Heart right ventricle (tissue), 16 donors: Measurements from ENCODE around the gene NTRK2. TPM values are rescaled to one million over a fixed set of nuclear protein-coding genes. Genes with fewer than 3 reads are reported as not detected.

Experiments used
- ATAC-seq, 8 donors: fragments of 200-7000 bp; cut with Tn5 transposase; one replicate each; pipeline ENCODE4 v1.9.1; 2020; ENCODE audit warnings: mild to moderate bottlenecking in 8 of 8, moderate library complexity in 8 of 8, moderate number of reproducible peaks in 1 of 8
- DNase-seq, 2 donors: peaks; one replicate each; pipeline ENCODE4 v3.0.0-alpha.2; 2020
- H3K27ac ChIP-seq, 10 donors: fragments of 200-600 bp; sonication (generic) in 2 of 10; one replicate each; pipeline versions ENCODE4 v1.5.0 to v1.8.0; 2020 to 2022; ENCODE audit warnings: mild to moderate bottlenecking in 3 of 10
- H3K27me3 ChIP-seq, 7 donors: fragments of 200-600 bp; one replicate each; pipeline ENCODE4 v1.8.0; 2021 to 2022; ENCODE audit warnings: mild to moderate bottlenecking in 2 of 7
- H3K36me3 ChIP-seq, 9 donors: fragments of 200-600 bp; sonication (generic) in 1 of 9; one replicate each; pipeline versions ENCODE4 v1.5.0 to v1.8.0; 2020 to 2022; ENCODE audit warnings: mild to moderate bottlenecking in 2 of 9
- H3K4me1 ChIP-seq, 9 donors: fragments of 200-600 bp; sonication (generic) in 1 of 9; one replicate each; pipeline versions ENCODE4 v1.5.0 to v1.8.0; 2020 to 2022; ENCODE audit warnings: mild to moderate bottlenecking in 4 of 9
- H3K4me3 ChIP-seq, 10 donors: fragments of 200-600 bp; sonication (generic) in 2 of 10; one replicate each; pipeline versions ENCODE4 v1.5.0 to v1.8.0; 2020 to 2022; ENCODE audit warnings: mild to moderate bottlenecking in 7 of 10, moderate library complexity in 2 of 10
- H3K9me3 ChIP-seq, 11 donors: fragments of 200-600 bp in 10 of 11; sonication (generic) in 2 of 11; one replicate each; pipeline versions ENCODE4 v1.5.0 to v1.8.0; 2013 to 2022; ENCODE audit warnings: mild to moderate bottlenecking in 2 of 11, control low read depth in 1 of 11, moderate library complexity in 1 of 11
- CTCF ChIP-seq, 9 donors: fragments of 200-600 bp; sonication (generic) in 2 of 9; IDR thresholded peaks; one replicate each; pipeline versions ENCODE4 v1.5.0 to v1.8.0; 2021 to 2022; ENCODE audit warnings: antibody characterized with exemption in 9 of 9, mild to moderate bottlenecking in 5 of 9, moderate library complexity in 1 of 9
- WGBS, 2 donors: extraction: QIAGEN DNeasy Blood & Tissue Kit; methylation state at CpG; one replicate each; pipeline ENCODE4 v1.1.7; 2013; ENCODE audit warnings: inconsistent platforms in 1 of 2; 5-methylcytosine and 5-hydroxymethylcytosine counted together
- intact Hi-C, 10 donors: fragments of 100-400 bp; cut with DNase I; formaldehyde crosslinking; loops; one replicate each; pipeline versions ENCODE4 v1.11.1 to v1.14.2; 2022
- polyA plus RNA-seq, 2 donors: library from polyadenylated mRNA; stranded (reverse); fragments of 200-250 nt; gene quantifications; one replicate each; pipeline ENCODE4 v1.2.3, GENCODE V29; 2013
- total RNA-seq, 10 donors: library from RNA; stranded (reverse); fragmentation: NEBNext Ultra II Directional in 3 of 10; extraction: Animal tissue kit (Norgen Biotek cat#: 25700) in 3 of 10; gene quantifications; one replicate each; pipeline versions ENCODE4 v1.2.1 to v1.2.4, GENCODE V29; 2021 to 2023
- donor health status: Arrhythmogenic right ventricular cardiomyopathy.
- donor health status: ischemic (EF 13 %, LVEDD 7.1; RV severe dilation, severe dysfunction).
- donor health status: healthy with polysubstance abuse.
- donor health status: DM: no; HTN: yes; CAD: no.
- donor health status: DM: no; HTN: no; CAD: no.
- donor health status: ischemic (EF 25% LVEDD 6.9; RV normal size, moderate dysfunction).
- donor health status: ischemic (EF 25% LVEDD 5.7; RV mildly dilated, moderate dysfunction).
- donor health status: healthy.
- donor health status: DM: yes; HTN: yes; CAD: no.
- donor health status: Ischemic cardiomyopathy.
- donor health status: ischemic (EF 35%, LVEDD 5.7; RV mildly dilated, moderate dysfunction).
- donor health status: nonischemic (EF 11% LVEDD 7.7; RV severe dilation, severe dysfunction).
- donor health status: DM: yes; HTN: yes; CAD: no.
- donor health status: PGD.
- donor health status: ischemic (EF 29% LVEDD 5.4; RV normal size, mild dysfunction).
- donor health status: nonischemic (EF 23%, LVEDD 6.1; RV moderate dilation, normal function).

NTRK2 gene
- total and polyA plus RNA-seq, 12 donors: 1.8 to 7.7 (median 3.0) TPM

- intact Hi-C loops: no loop called here
- WGBS, 2 donors: 82 to 83% methylated on average over 5 of the region's 5 CpGs
- ATAC-seq: no peak
- H3K27me3 ChIP-seq: no peaks in the 10 kb centered on the region
- DNase-seq: no peak
- no peaks in the 10 kb centered on the region for H3K36me3 ChIP-seq
- peaks cover 0 to 46% (median 8%) of the 10 kb centered on the region in 9 donors for H3K4me1 ChIP-seq
- TF ChIP-seq CTCF (IDR thresholded peaks at IDR 0.05): no peak
- no peak overlapping the region for H3K4me3 ChIP-seq
- H3K27ac ChIP-seq: no peak overlapping the region
- H3K9me3 ChIP-seq: no peaks in the 10 kb centered on the region
Observed at GRCh38 chr9:84754881-84755280, 85.4 kb downstream of the NTRK2 start.

GRCh38 chr9:84755380-84755779, 85.9 kb downstream of the NTRK2 start:
- ATAC-seq: no peak
- intact Hi-C loops: no loop called here
- peaks cover 0 to 46% (median 8%) of the 10 kb centered on the region in 9 donors for H3K4me1 ChIP-seq
- H3K27me3 ChIP-seq: no peaks in the 10 kb centered on the region
- WGBS, 2 donors: 81 to 93% methylated on average over 5 of the region's 5 CpGs
- H3K36me3 ChIP-seq: no peaks in the 10 kb centered on the region
- no peak for TF ChIP-seq CTCF (IDR thresholded peaks at IDR 0.05)
- DNase-seq: no peak
- H3K27ac ChIP-seq: peak overlapping the region in 1 of 10 donors; percentile 28
- no peaks in the 10 kb centered on the region for H3K9me3 ChIP-seq
- H3K4me3 ChIP-seq: no peak overlapping the region

- peak overlapping the region in 1 of 10 donors; percentile 28 for H3K27ac ChIP-seq
- intact Hi-C loops: no loop called here
- H3K9me3 ChIP-seq: no peaks in the 10 kb centered on the region
Observed at GRCh38 chr9:84756171-84756570, 86.6 kb downstream of the NTRK2 start.

GRCh38 chr9:84756731-84757130, 87.2 kb downstream of the NTRK2 start:
- no peaks in the 10 kb centered on the region for H3K36me3 ChIP-seq
- no peak for TF ChIP-seq CTCF (IDR thresholded peaks at IDR 0.05)
- WGBS, 2 donors: 51 to 65% methylated on average over 1 of the region's 1 CpG
- H3K4me1 ChIP-seq: peaks cover 0 to 46% (median 8%) of the 10 kb centered on the region in 9 donors
- intact Hi-C loops: no loop called here
- DNase-seq (no peak), ATAC-seq (peak in 3 of 8 donors; percentile 17 to 56 (median 20))
- peak overlapping the region in 1 of 10 donors; percentile 28 for H3K27ac ChIP-seq
- no peak overlapping the region for H3K4me3 ChIP-seq
- H3K9me3 ChIP-seq: no peaks in the 10 kb centered on the region
- H3K27me3 ChIP-seq: no peaks in the 10 kb centered on the region

More at GRCh38 chr9:84756171-84756570, 86.6 kb downstream of the NTRK2 start:
- DNase-seq (no peak), ATAC-seq (peak in 3 of 8 donors; percentile 9 to 52 (median 47))
- no peaks in the 10 kb centered on the region for H3K27me3 ChIP-seq
- H3K4me1 ChIP-seq: peaks cover 0 to 46% (median 8%) of the 10 kb centered on the region in 9 donors
- TF ChIP-seq CTCF (IDR thresholded peaks at IDR 0.05): no peak
- H3K36me3 ChIP-seq: no peaks in the 10 kb centered on the region
- 57 to 67% methylated on average over 4 of the region's 4 CpGs for WGBS, 2 donors
- no peak overlapping the region for H3K4me3 ChIP-seq
